PC-3 (cell line): ENCODE results near the gene PRSS36.

Source experiments
- CTCF ChIP-seq: fragments of 300-600 bp; sonication (generic); conservative IDR thresholded peaks from 2 replicates; pipeline ENCODE4 v1.5.1; 2017; ENCODE audit warnings: antibody characterized with exemption, low read depth, mild to moderate bottlenecking, low read length
- EZH2 ChIP-seq: fragments of 300-600 bp; sonication (generic); IDR thresholded peaks from one replicate; pipeline ENCODE4 v1.6.1; 2017; ENCODE audit warnings: antibody characterized with exemption, mild to moderate bottlenecking, low read length; ENCODE audit not compliant: unreplicated experiment
- EZH2phosphoT487 ChIP-seq: fragments of 300-600 bp; sonication (generic); IDR thresholded peaks from 2 replicates; pipeline ENCODE4 v1.6.1; 2018; ENCODE audit warnings: mild to moderate bottlenecking, antibody characterized with exemption, low read length, borderline replicate concordance

DNA sequence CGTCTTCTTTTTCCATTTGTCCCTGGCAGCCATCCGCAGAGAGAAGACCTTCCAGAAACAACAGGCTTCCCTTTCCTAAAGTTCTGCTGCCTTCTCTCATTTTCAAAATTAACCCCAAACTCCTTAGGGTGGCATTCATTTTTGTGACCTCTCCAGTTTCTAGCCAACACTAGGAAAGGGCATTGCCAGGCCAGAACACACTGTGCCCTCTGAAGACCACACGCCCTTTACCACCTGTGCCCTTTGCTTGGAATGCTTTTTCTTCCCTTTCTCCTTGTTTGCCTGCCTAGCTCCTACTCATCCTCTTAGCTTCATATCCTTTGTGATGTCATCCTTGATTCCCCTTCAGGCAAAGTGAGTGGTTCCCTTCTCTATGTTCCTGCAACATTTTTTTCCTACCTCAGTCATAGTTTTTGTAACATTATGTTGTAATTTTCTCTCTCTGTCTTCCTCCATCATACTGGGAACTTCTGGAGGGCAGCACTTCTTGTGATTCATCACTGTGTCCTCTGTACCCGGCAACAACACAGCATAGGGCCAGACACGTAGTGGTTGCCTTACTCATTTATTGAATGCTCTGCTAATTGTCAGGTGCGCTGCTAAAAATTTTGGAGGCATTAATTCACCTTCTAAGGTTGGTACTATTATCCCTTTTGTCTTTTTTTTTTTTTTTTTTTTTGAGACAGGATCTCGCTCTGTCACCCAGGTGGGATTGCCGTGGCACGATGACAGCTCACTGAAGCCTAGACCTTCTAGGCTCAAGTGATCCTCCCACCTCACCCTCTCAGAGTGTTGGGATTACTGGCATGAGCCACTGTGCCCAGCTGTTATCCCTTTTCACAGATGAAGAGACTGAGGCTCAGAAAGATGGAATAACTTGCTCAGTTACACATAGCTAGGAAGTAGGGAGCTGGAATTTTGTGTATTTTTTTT, 31.4 kb downstream of the PRSS36 start:
- TF ChIP-seq CTCF = no peak
- no peak for TF ChIP-seq EZH2
- TF ChIP-seq EZH2phosphoT487 = no peak
